Ovary (tissue), 3 donors: Measurements from ENCODE around the gene MRPS23.

ENCODE experiments used
- CTCF ChIP-seq, 3 donors: fragments of 450-650 bp in 2 of 3; fragments of 200-600 bp in 1 of 3; IDR thresholded peaks; one replicate each; pipeline versions ENCODE4 v1.5.1 to v1.8.0; 2016 to 2022; ENCODE audit warnings: antibody characterized with exemption in 3 of 3, mild to moderate bottlenecking in 1 of 3
- EP300 ChIP-seq: sonication (generic); formaldehyde crosslinking; IDR thresholded peaks from one replicate; pipeline ENCODE4 v1.6.1; 2017; ENCODE audit warnings: antibody characterized with exemption
- POLR2A ChIP-seq: fragments of 450-650 bp; IDR thresholded peaks from one replicate; pipeline ENCODE4 v1.6.1; 2017; ENCODE audit warnings: antibody characterized with exemption, mild to moderate bottlenecking, moderate library complexity
- donor health status: DM: no; HTN: no; CAD: no.

- no peak for TF ChIP-seq EP300
- TF ChIP-seq POLR2A, result no peak
- TF ChIP-seq CTCF (IDR thresholded peaks at IDR 0.05), result no peak
Observed at GRCh38 chr17:57858838-57859237, 9.0 kb upstream of the MRPS23 start.
